Breast epithelium (tissue), 3 donors: ENCODE measurements around the gene BCL7A.

Source experiments
- CTCF ChIP-seq, 3 donors: fragments of 450-650 bp; IDR thresholded peaks; one replicate each; pipeline ENCODE4 v1.5.1; 2016 to 2017; ENCODE audit warnings: antibody characterized with exemption in 3 of 3, mild to moderate bottlenecking in 3 of 3, moderate library complexity in 3 of 3
- POLR2A ChIP-seq: fragments of 450-650 bp; IDR thresholded peaks from one replicate; pipeline ENCODE4 v1.6.1; 2016; ENCODE audit warnings: antibody characterized with exemption, mild to moderate bottlenecking, moderate library complexity

- TF ChIP-seq CTCF (IDR thresholded peaks at IDR 0.05) (no peak), POLR2A (no peak)
These were observed 28.1 kb downstream of the BCL7A start for GRCh38 chr12:122049827-122050226.
